ENCODE data around the gene AADACL4. TPM values are rescaled to one million over a fixed set of nuclear protein-coding genes. Genes with fewer than 3 reads are reported as not detected.
"Not testable (repeated sequence)": the region's sequence is repeated elsewhere in the genome, so short reads cannot be mapped to it uniquely, and the experiment has no call there.

Gene AADACL4
- polyA plus RNA-seq, 1 donor from 2014 or later: not detected

GRCh38 chr1:12712076-12712475, 68.2 kb downstream of the AADACL4 start:
- Histone ChIP-seq H2AFZ (ENCODE audit: low read depth, low read length) (no peak overlapping the region), H3K9me2 (ENCODE audit: insufficient read depth, low read length) (no peaks in the 10 kb centered on the region), H3K4me2 (ENCODE audit: low read length) (no peak overlapping the region), H3K36me3 (ENCODE audit: insufficient read depth, low read length) (no peaks in the 10 kb centered on the region), H3K27me3 (ENCODE audit: insufficient read depth, low read depth, low read length) (no peaks in the 10 kb centered on the region), H3F3A (ENCODE audit: insufficient read depth, low read length, poor library complexity, severe bottlenecking) (no peaks in the 10 kb centered on the region), H3K9me3 (ENCODE audit: low read length) (no peaks in the 10 kb centered on the region), H3K9ac (ENCODE audit: low read length) (no peak overlapping the region), H3K27ac (ENCODE audit: low read length) (no peak overlapping the region), H3K4me3 (ENCODE audit: low read length) (no peak overlapping the region), H4K20me1 (ENCODE audit: insufficient read depth) (no peaks in the 10 kb centered on the region), H3K79me2 (replicated peaks; ENCODE audit: insufficient read depth, low read length) (no peaks in the 10 kb centered on the region)
- TF ChIP-seq EZH2 (IDR thresholded peaks at IDR 0.05; ENCODE audit: borderline replicate concordance, insufficient read depth, low read length, poor library complexity, severe bottlenecking): no peak
- no peak for TF ChIP-seq RAD21 (conservative IDR thresholded peaks at IDR 0.05)
- TF ChIP-seq TAF1 (IDR thresholded peaks at IDR 0.05; ENCODE audit: low read depth): no peak
- TF ChIP-seq MXI1 (conservative IDR thresholded peaks at IDR 0.05; ENCODE audit: poor library complexity, severe bottlenecking): no peak
- no peak for TF ChIP-seq POLR2AphosphoS5 (IDR thresholded peaks at IDR 0.05)
- no peak for TF ChIP-seq SMC3 (conservative IDR thresholded peaks at IDR 0.05; ENCODE audit: poor library complexity)
- TF ChIP-seq EP300 (conservative IDR thresholded peaks at IDR 0.05; ENCODE audit: poor library complexity, severe bottlenecking): no peak
- no peak for TF ChIP-seq REST (IDR thresholded peaks at IDR 0.05; ENCODE audit: borderline replicate concordance)
- no peak for TF ChIP-seq CTCF (IDR thresholded peaks at IDR 0.05; ENCODE audit: poor library complexity, severe bottlenecking)

- Histone ChIP-seq H3K27ac (ENCODE audit: low read length) (no peak overlapping the region), H3K9me2 (ENCODE audit: insufficient read depth, low read length) (no peaks in the 10 kb centered on the region), H3K9ac (ENCODE audit: low read length) (no peak overlapping the region), H4K20me1 (ENCODE audit: insufficient read depth) (no peaks in the 10 kb centered on the region), H3F3A (ENCODE audit: insufficient read depth, low read length, poor library complexity, severe bottlenecking) (no peaks in the 10 kb centered on the region), H3K36me3 (ENCODE audit: insufficient read depth, low read length) (no peaks in the 10 kb centered on the region), H3K4me2 (ENCODE audit: low read length) (no peak overlapping the region), H3K4me3 (ENCODE audit: low read length) (no peak overlapping the region), H2AFZ (ENCODE audit: low read depth, low read length) (no peak overlapping the region), H3K79me2 (replicated peaks; ENCODE audit: insufficient read depth, low read length) (no peaks in the 10 kb centered on the region), H3K27me3 (ENCODE audit: insufficient read depth, low read depth, low read length) (no peaks in the 10 kb centered on the region), H3K9me3 (ENCODE audit: low read length) (no peaks in the 10 kb centered on the region)
- no peak for TF ChIP-seq MXI1 (conservative IDR thresholded peaks at IDR 0.05; ENCODE audit: poor library complexity, severe bottlenecking)
- no peak for TF ChIP-seq POLR2AphosphoS5 (IDR thresholded peaks at IDR 0.05)
- TF ChIP-seq REST (IDR thresholded peaks at IDR 0.05; ENCODE audit: borderline replicate concordance): no peak
- TF ChIP-seq SMC3 (conservative IDR thresholded peaks at IDR 0.05; ENCODE audit: poor library complexity): no peak
- no peak for TF ChIP-seq RAD21 (conservative IDR thresholded peaks at IDR 0.05)
- no peak for TF ChIP-seq TAF1 (IDR thresholded peaks at IDR 0.05; ENCODE audit: low read depth)
- no peak for TF ChIP-seq EZH2 (IDR thresholded peaks at IDR 0.05; ENCODE audit: borderline replicate concordance, insufficient read depth, low read length, poor library complexity, severe bottlenecking)
- TF ChIP-seq CTCF (IDR thresholded peaks at IDR 0.05; ENCODE audit: poor library complexity, severe bottlenecking): no peak
- TF ChIP-seq EP300 (conservative IDR thresholded peaks at IDR 0.05; ENCODE audit: poor library complexity, severe bottlenecking): no peak
Measured at GRCh38 chr1:12712929-12713328, 69.0 kb downstream of the AADACL4 start.

GRCh38 chr1:12713651-12714050, 69.8 kb downstream of the AADACL4 start:
- not testable (repeated sequence) for H4K20me1 ChIP-seq (ENCODE audit: insufficient read depth); H3K79me2 ChIP-seq (replicated peaks; ENCODE audit: insufficient read depth, low read length); H2AFZ ChIP-seq (ENCODE audit: low read depth, low read length); H3K4me2 ChIP-seq (ENCODE audit: low read length); H3K9ac ChIP-seq (ENCODE audit: low read length); H3K27ac ChIP-seq (ENCODE audit: low read length); H3K4me3 ChIP-seq (ENCODE audit: low read length); H3K36me3 ChIP-seq (ENCODE audit: insufficient read depth, low read length); H3K9me3 ChIP-seq (ENCODE audit: low read length); H3K27me3 ChIP-seq (ENCODE audit: insufficient read depth, low read depth, low read length); H3K9me2 ChIP-seq (ENCODE audit: insufficient read depth, low read length); H3F3A ChIP-seq (ENCODE audit: insufficient read depth, low read length, poor library complexity, severe bottlenecking)
